NCI-H2171 treated with DMSO at 0.1 percent for 48 hours (cell line): ENCODE data around the gene CELSR1.
A peak's percentile ranks its signal among the peaks of the same experiment; 100 is the strongest.

Experiments used
- DNase-seq: peaks from one replicate; lab custom pipeline; 2025; lab: John Stamatoyannopoulos, UW

CELSR1 gene, protein sequence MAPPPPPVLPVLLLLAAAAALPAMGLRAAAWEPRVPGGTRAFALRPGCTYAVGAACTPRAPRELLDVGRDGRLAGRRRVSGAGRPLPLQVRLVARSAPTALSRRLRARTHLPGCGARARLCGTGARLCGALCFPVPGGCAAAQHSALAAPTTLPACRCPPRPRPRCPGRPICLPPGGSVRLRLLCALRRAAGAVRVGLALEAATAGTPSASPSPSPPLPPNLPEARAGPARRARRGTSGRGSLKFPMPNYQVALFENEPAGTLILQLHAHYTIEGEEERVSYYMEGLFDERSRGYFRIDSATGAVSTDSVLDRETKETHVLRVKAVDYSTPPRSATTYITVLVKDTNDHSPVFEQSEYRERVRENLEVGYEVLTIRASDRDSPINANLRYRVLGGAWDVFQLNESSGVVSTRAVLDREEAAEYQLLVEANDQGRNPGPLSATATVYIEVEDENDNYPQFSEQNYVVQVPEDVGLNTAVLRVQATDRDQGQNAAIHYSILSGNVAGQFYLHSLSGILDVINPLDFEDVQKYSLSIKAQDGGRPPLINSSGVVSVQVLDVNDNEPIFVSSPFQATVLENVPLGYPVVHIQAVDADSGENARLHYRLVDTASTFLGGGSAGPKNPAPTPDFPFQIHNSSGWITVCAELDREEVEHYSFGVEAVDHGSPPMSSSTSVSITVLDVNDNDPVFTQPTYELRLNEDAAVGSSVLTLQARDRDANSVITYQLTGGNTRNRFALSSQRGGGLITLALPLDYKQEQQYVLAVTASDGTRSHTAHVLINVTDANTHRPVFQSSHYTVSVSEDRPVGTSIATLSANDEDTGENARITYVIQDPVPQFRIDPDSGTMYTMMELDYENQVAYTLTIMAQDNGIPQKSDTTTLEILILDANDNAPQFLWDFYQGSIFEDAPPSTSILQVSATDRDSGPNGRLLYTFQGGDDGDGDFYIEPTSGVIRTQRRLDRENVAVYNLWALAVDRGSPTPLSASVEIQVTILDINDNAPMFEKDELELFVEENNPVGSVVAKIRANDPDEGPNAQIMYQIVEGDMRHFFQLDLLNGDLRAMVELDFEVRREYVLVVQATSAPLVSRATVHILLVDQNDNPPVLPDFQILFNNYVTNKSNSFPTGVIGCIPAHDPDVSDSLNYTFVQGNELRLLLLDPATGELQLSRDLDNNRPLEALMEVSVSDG (N-terminal part only)

DNA sequence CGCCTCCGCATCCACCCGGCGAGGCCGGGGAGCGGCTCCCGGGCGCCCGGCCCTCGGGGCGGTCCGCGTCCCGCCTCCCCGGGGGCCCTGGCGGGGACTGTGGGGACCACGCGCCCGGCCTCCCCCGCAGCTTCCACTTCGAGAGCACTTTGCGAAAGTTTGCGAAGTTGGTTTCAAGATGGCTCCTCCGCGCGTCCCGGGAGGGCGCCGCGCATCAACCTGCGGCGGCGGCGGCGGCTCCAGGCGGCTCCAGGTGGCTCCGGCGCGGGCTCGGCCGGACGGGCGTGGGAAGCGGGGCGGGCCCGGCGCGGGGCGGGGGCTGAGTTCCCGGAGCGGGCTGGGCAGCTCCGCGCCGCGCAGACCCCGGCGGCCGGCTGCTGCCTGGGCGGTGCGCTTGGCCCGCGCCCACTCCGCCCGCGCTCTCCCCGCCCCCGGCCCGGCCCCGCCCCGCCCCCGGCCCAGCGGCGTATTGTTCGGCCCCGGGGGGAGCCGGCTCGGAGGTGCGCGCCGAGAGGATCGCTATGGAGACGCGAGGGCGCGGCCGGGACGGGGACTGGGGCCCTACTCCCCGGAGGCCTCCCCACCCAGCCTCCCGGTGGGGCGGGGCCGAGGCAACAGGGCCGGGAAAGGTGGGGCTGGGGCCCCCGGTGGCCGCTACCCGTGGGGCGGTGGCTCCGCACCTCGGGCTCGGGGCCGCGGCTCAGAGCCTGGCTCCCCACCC lies at the start of gene CELSR1:
Gene CELSR1 (minus strand): TSS at position 396 of the 721 bp plus-strand sequence. CDS start 450 bp downstream, outside the sequence.
- peak; percentile 42 for DNase-seq

DNA sequence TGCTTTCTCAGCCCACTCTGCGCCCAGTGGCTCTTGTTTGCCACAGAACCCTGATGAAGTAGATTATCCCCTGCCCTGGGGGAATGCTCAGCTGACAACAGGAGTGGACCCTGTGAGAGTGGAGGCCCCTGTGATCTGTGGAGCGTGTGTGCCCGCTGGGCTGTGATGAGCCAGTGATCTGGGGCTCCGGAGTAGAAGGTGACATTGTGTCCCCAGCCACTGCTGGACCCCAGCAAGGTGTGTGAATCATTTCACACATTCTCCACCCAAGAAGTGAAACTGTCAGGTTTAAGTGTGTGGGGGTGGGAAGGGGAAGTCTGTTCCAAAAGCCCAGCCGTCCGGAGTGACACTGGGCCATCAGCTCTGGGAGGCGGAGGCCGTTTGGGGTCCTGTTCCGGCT lies 49.6 kb upstream of the CELSR1 start:
- no peak for DNase-seq

DNA sequence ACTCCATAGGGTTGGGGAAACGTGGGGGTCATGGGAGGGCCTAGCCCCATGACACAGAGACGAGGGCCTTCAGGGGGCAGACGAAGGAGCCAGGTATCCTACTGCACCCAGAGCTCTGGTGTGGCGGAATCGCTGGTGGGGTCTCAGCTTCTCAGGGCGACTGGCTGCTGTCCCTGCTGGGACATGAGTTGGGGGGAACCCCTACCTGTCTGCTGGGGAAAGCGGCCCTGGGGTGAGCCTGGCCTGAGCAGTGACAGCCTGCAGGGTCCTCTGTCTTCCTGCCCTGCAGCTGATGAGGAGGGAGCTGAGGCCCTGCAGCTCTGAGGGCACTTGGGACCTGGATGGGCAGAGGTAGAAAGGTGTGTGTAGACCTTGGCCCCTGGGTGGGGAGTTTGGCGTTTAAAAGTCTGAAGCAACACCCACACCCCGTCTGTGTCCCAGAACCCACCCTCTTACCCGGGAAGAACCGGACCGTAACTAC lies 49.2 kb upstream of the CELSR1 start:
- DNase-seq, result no peak

DNA sequence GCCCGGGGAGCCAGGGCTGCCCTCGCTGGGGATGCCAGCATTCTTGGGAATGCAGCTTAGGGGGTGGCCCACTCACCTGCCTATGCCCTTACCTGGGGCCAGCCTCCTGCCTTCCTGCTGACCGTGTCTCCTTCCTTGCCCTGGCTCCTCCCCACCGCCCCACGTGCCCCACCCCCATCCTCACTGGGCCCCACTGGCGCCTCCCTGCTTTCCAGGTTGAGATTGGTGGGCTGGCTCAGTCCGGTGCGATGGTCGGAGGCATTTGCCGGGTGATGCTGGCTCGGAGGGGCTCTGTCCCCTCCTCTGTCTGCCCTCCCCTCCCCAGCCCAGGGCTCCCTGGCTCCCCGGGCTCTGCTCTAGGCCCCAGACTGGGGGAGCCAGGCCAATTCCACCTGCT lies 48.7 kb upstream of the CELSR1 start:
- DNase-seq, result no peak

DNA sequence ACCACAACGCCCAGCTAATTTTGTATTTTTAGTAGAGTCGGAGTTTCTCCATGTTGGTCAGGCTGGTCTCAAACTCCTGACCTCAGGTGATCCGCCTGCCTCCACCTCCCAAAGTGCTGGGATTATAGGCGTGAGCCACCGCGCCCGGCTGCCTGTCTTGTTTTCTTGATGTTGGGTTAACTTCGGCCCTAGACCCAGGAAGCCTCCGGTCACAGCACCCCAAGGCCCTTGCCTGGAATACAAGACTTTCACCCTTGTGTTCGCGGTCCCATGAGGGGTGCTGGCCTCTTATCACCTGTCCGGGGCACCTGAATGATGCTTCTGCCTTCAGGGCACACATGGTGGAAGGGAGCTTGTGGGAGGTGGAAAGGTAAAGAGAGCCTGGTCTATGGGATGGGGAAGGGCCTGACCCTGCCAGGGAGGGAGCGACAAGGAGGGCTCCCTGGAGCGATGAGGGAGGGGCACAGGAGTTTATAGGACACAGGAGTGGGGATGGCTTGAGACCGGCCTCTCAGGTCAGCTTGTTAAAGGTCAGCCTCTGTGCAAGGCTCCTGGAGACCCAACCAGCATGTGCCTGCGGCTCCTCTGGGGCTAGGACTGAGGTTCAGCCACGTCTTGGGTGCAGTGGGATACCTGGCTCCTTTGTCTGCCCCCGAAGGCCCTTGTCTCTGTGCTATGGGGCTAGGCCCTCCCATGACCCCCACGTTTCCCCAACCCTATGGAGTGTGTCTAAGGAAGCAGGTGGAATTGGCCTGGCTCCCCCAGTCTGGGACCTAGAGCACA lies 48.1 kb upstream of the CELSR1 start:
- DNase-seq, result no peak

DNA sequence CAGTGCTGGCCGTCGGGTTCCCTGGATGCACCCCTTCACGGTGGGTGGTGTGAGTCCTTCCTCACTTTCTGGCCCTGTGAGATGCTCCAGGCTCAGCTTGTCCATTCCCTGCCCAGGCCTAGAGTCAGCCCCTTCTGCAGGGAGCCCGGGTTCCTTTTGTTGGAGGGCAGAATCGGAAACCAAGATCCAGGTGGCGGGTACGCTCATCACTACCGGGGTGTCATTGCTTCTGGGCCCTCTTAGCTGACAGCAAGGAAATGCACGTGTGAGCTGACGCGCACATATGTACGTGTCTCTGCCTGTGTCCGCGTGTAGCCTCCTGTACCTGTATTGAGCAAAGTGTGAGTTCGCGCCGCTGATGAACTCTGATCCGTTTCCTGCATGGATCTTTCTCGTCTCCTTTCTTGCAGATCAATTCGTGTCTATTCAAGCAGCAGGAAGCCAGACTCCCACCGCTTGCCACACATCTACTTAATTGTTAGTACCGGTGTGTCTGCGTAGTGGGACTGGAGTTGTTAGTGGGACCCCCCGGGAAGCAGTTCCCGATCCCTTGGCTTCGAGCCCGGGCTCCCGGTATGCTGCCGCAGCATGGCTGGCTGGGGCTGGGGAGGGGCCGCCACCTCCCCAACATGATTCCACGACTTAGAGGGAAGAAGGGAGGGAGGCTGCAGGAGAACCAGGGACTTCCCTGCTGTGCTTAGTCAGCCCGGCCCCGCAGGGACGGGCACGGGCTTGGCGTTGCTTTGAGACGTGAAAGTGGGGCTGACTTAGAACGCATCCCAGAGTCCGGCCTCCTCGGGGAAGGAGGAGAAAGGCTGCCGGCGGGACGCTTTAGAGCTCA lies 46.9 kb upstream of the CELSR1 start:
- DNase-seq, result peak; percentile 64

DNA sequence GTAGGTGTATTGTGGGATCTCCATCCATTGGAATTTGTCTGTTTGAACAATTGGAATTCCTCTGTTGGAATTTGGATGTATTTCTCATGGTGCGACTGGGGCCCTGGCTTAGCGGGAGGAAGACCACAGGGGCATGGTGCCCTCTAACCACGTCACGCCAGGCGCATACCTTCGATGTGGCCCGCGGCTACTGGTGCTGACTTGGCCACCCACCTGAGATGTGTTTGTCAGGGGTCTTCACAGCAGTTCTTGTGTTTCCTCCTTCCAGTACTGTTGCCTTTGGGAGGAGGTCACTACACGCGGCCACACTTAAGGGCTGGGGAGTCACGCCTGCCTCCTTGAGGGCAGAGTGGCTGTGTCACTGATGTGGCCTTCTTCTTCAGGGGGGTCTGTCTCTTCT lies 46.2 kb upstream of the CELSR1 start:
- DNase-seq, result no peak

DNA sequence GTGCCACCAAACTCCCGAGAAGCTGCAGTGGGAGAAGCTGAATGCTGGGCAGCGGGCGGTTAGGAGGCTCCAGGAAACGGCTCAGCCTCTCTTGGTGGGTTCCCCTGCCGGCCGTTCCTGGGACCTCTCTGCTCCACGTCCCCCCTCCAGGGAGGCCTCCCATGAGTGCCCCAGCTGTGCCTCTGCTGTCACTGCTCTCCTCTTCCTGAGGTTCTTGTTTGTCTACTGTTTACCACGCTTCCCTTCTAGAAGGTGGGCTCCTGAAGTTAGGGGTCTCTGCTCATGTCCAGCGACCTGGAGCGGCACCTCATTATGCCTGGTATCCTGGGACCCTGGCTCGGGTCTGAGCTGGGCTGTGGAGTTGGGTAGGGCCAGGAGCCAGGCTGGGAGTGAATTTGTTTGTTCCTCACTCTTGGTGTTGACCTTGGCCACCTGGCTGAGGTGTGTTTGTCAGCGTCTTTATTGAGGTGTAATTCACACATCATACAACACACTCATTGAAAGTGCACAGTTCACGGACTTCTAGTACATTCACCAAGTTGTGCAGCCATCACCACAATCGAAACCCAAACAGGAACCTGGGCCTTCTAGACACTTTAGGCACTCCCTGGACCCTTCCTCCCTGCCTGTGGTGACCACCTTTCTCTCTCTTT lies 45.0 kb upstream of the CELSR1 start:
- no peak for DNase-seq

DNA sequence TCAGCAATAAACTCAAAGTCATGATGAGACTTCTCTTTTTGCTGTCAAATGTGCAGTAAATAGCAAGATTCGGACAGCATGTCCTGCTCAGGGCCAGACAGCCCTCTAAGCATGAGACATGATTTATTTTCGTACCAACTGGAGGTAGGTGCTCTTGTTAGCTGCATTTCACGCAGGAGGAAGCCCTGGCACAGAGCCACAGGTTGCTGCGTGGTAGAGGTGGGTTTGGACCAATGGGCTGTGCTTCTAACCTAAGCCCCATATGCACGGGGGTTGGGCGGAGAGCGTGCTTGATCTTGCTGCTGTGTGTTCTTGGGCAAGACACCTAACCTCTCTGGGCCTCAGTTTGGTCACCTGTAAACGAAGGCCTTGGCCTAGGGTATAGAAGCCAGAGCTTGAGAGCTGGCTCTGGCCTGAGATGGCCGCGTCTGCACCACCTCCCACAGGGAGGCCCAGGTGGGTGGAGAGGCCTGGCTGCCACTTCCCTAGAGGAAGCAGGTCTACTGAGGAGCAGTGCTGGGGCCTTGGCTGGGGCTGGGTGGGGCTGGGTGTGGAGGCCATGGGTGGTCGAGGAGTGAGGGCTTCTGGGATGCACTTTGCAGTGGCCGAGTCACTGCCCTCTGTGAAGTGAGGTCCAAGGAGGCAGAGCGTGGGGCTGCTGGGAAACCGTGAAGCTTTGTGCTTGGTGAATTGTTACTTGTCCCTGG lies 44.3 kb upstream of the CELSR1 start:
- DNase-seq, result no peak

DNA sequence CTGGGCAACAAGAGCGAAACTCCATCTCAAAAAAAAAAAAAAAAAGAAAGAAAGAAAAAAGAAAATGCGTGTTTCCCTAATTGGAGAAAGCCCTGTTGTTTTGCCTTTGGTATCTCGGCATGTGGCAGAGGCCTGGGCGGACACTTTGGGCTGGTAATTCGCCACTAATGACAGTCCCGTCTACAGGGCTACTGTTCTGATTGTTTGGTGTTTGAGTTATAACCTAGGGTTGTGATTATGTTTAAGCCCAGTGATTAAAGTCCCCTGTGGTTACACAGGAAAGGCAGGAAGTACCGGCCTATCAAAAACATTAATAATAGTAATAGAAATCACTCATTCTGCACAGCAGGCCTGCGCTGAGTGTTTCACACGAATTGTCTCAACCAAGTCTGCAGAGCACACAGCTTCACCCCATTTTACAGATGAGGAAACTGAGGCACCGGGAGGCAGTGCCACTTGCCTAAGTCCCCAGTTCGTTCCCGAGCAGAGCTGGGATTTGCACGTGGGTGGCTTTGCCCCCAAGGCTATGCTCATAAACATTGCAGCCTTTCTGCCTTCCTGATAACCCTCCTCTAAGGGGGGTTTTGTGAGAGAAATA lies 43.6 kb upstream of the CELSR1 start:
- no peak for DNase-seq

DNA sequence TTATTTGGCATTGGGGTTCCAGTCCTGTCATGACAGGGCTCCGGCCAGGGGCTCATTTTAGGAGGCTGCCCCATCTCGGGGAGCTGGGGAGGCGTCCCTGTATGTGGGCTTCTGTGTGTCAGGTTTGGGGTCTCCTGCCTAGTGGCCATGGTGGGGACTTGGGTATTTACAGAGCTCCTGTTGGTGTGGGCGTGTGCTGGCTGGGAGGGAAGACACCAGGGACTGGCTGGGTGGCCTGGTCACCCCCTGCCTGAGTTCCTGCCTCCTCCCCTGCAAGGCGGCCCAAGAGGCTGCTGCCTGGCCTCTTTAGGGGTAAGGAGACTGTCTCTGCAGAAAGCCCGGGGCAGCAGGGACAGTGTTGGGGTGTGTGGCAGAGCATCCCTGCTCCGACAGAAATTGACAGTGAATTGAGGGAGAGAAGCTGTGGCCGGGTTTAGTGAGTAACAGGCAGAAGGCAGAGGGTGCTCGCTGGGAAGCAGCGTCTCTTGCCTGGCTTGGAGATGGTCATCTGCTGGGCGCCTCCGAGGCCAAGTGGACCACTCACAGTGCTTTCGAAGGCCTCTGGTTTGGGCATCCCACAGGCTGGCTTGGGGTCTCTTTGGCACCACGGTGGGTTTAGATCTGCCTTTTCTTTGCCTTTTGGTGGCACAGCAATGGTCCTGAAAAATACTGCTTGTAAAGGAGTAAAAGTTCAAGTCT lies 42.5 kb upstream of the CELSR1 start:
- DNase-seq, result no peak

DNA sequence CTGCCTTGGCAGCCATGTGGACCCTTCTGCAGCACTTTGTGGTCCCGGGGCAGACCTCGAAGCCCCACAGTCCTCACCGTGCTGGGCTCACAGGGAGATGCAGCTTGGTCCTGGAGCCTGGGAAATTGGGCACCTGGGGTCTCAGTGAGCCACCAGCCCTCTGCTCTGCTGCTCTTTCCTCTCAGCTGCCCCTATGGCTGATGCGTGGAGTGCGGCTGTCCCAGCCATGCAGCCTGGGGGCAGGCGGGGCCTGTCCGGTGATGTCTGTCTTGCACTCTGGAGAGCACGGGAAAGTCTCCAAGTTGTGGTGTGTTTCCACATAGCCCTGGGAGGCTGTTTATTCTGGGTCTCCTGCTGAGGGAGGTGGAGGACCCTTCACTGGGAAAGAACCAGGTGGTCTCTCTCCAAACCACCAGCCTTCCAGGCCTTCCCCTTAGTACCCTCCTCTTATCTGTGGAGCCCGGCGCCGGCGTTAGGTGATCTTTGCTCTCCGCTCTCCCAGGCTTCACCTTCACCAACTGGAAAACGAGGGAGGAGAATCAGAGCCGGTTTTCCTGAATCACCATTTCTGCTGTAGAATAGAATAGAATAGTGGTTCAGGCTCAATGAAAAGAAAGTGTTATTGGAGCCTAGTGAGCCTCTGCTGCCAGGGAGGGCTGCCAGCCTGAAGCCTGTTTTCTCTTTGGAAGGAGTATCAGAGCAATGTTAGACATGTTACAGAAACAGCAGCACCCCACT lies 41.6 kb upstream of the CELSR1 start:
- DNase-seq, result no peak

DNA sequence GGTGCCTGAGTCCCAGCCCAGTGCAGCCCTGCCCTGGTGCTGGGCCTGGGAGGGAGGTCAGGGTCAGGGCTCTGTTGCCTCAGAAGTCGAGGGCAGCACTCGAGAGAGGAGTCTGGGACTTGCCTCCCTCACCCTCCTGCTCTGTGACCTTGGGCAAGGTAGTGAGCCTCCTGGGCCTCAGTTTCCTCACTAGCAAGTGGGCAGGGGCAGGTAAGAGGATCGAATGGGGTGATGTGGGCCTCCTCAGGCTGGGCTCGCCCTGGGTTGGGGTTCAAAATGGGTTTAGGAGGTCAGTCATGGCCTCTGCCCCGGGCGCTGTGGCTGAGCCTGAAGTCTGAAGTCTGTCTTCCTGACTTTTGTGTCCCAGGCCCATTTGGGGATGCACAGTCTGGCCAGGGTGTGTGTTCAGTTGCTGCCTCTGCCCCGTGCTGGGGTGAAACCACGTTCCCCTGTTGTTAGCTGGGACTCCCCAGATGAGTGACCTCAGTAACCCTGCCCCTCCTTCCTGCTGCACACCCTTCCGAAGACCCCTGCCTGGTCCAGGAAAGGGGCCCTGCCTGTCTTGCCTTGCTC lies 40.9 kb upstream of the CELSR1 start:
- DNase-seq, result no peak

DNA sequence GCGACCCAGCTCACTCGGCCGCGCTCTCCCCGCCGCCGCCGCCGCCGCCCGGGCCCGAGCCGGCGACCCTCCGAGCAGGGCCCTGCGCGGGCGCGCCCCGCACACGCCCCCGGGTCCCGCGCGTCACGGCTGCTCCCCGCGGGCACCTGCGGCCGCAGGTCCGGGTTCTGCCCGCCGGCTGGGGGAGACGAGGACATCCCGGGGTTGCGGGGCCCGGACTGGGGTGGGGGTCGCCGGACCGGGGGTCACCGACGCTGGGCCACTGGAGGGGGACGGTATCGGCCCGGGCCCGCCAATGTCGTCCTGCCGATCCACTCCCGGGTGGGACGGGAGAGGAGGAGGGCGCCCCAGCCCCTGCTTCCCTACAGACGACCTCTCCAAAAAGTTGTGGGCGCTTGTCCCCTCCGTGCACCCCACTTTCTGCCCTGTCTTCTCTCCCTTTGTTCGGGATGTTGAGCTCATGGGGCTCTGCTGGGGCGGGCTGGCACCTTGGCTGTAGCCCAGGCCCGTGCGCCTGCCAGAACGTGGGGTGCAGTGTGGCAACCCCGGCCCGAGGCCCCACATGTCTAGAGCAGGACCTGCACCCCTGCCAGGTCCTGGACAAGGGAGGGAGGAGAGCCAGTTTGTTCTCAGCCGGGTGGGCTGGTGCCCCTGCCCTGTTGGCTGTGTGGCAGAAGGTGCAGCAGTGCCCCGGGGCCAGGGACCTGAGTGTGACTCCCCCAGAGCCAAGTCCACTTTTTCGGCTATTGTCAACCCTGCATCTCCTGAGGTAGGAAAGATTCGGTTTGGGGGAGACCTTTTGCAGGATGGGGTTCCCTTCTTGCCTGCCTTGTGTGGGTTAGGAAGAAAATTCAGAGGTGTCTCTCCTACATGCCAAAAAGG lies 40.2 kb upstream of the CELSR1 start:
- no peak for DNase-seq

DNA sequence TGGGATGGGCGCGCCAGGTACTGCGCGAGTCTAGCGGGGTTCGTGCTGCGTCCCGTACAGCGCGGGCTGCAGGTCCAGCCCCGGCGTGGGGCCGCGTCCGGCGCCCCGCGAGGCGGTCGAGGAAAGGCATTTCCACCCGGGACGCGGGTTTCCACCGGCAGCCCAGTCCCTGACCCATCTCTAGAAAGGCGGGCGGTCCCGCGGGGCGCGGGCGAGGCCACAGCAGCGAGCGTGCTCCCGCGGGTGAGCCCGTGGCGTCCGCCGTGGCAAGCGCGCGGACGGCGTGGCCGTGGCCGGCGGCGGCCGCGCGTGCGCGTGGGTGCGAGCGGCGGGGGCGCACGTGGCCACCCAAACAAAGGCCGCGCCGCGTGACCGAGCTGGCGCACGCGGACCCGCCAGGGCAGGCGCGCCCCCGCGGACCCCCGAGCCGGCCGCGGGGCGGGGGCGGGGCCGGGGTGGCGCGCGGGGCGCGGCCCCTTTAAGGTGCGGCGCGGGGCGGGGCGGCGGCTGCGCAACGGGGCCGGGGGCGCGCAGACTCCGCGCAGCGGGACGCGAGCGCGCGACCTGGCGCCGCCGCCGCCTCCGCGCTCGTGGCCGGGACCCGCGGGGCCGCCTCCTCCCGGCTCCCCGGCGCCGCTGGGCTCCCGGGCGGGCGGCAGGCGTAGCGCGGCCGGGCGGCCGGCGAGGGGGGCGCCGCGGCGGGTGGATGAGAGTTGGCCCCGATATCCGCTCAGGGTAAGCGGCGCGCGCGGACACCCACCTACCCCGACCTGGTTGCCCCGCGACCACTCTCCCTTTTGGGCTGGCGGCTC lies 39.3 kb upstream of the CELSR1 start:
- peak; percentile 35 for DNase-seq
